ENCODE results near the gene CDC42BPA. TPM values are rescaled to one million over a fixed set of nuclear protein-coding genes. Genes with fewer than 3 reads are reported as not detected.
A peak's percentile ranks its signal among the peaks of the same experiment; 100 is the strongest.

The CDC42BPA gene
- total RNA-seq, 1 experiment from 2014 or later = 30.1 TPM

DNA sequence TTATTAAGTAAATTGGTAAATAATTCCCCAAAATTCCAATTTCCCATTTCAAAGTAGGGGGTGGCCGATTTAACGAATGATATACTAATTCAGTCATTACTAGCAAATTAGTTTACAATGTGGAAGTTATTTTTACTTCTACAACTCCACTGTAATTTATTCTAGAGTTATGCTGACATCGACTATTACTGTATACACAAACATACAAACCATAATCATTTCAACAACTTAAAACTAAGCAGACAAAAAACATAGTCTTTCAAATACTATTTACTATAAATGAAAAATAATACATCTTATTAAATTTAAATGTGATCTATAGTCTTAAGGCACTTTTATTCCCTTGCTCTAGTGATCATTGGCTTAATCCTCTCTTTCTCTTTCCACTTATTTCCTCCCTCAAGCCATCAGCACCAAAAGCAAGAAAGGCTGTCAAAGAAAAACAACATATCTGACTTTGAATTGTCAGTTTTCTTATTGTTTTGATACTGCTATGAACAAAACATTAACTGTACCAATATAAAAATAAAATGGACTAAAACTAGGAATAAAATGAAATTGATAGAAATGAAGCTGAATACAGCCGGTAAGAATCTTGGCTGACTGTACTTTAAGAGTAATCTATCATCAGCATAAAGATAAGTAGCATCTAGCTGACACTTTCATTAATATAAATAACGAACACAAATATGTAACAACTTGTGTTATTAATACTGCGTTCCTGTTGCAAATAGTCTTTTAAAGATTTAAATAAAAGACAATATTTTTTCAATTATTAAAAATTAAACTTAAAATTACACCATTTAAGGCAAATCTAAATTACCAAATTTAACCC, 4.1 kb downstream of the CDC42BPA start:
- DNase-seq = no peak

More for the DNA sequence above, 4.1 kb downstream of the CDC42BPA start:
- H2BK120ac ChIP-seq (ENCODE audit: low read depth, low read length, poor library complexity, severe bottlenecking) = no peak overlapping the region
- no peak overlapping the region for H2AFZ ChIP-seq (ENCODE audit: low read length)
- H3K14ac ChIP-seq (ENCODE audit: insufficient read depth, low read length) = no peak overlapping the region
- no peaks in the 10 kb centered on the region for H3K27me3 ChIP-seq (ENCODE audit: insufficient read depth, low read length)
- H4K20me1 ChIP-seq (ENCODE audit: control insufficient read depth, insufficient read depth, insufficient read length) = no peaks in the 10 kb centered on the region
- H3K4me2 ChIP-seq (ENCODE audit: insufficient read depth, insufficient read length, low read length) = no peak overlapping the region
- H3K9me3 ChIP-seq (ENCODE audit: control insufficient read depth, low read depth, low read length) = no peaks in the 10 kb centered on the region
- H4K8ac ChIP-seq (replicated peaks; ENCODE audit: insufficient read length, low read depth, low read length) = no peak overlapping the region
- no peaks in the 10 kb centered on the region for H3K79me1 ChIP-seq (ENCODE audit: insufficient read depth, low read depth, low read length, poor library complexity, severe bottlenecking)
- H3K4ac ChIP-seq (ENCODE audit: low read depth, low read length) = no peak overlapping the region
- H3K4me1 ChIP-seq (ENCODE audit: insufficient read depth, low read length) = peaks cover 4% of the 10 kb centered on the region; the same call in 1 of the 2 replicates
- H3K18ac ChIP-seq (ENCODE audit: insufficient read length, low read depth, low read length) = no peak overlapping the region
- peaks cover 37% of the 10 kb centered on the region; the same call in 1 of the 2 replicates for H3K79me2 ChIP-seq (ENCODE audit: insufficient read depth, low read length)
- H2AK5ac ChIP-seq (ENCODE audit: insufficient read length, low read length) = no peak overlapping the region
- H3K23ac ChIP-seq (ENCODE audit: insufficient read length, low read depth, low read length) = no peak overlapping the region
- peak overlapping the region; percentile 58 to 94; a peak in 4 of 5 replicates for H3K4me3 Mint-ChIP-seq
- H3K9me3 Mint-ChIP-seq = 0 out of 5 replicates have a peak, but pooled peaks cover 0 to 2% of the 10 kb centered on the region in 2 experiments
- peaks cover 0 to 4% (median 2%) of the 10 kb centered on the region in 3 experiments; a peak in 3 of 7 replicates for H3K36me3 Mint-ChIP-seq (ENCODE audit: insufficient read depth in 1 of 3, low read depth in 3 of 3)
- H2BK5ac ChIP-seq (ENCODE audit: insufficient read length, low read length) = no peak overlapping the region
- no peak overlapping the region for H2BK20ac ChIP-seq (ENCODE audit: low read depth, low read length, poor library complexity, severe bottlenecking)
- H2BK15ac ChIP-seq (ENCODE audit: low read depth, low read length) = no peak overlapping the region
- H3K27ac ChIP-seq (ENCODE audit: insufficient read length, low read depth, low read length) = no peak overlapping the region
- peak overlapping the region in 1 of 3 experiments; percentile 5; a peak in 1 of 7 replicates for H3K27ac Mint-ChIP-seq
- no CpG with 5 or more reads among the region's 6 CpGs for WGBS (ENCODE audit: extremely low coverage, insufficient read length, low lambda C conversion rate)
- peaks cover 31 to 42% of the 10 kb centered on the region in 2 experiments for H3K4me1 Mint-ChIP-seq
- peaks cover 10% of the 10 kb centered on the region for H3K23me2 ChIP-seq (ENCODE audit: insufficient read length, low read depth, low read length, poor library complexity, severe bottlenecking)
- H3K56ac ChIP-seq (ENCODE audit: insufficient read length, low read depth, low read length) = no peak overlapping the region
- H2BK12ac ChIP-seq (ENCODE audit: insufficient read length, low read depth, low read length) = no peak overlapping the region
- H4K91ac ChIP-seq (ENCODE audit: insufficient read length, low read depth, low read length) = no peak overlapping the region
- H3K9ac ChIP-seq (ENCODE audit: extremely low read depth, insufficient read length, low read length) = no peak overlapping the region
- H3K27me3 Mint-ChIP-seq (ENCODE audit: low read depth) = no peaks in the 10 kb centered on the region
- H4K5ac ChIP-seq (ENCODE audit: insufficient read length, low read depth, low read length) = no peak overlapping the region
- TF ChIP-seq CTCF (conservative IDR thresholded peaks at IDR 0.05) = no peak
- H3T11ph ChIP-seq (ENCODE audit: low read length) = no peak overlapping the region

Data from H9 (cell line).